Vagina (tissue), 2 donors: ENCODE results near the gene TTLL12. TPM values are rescaled to one million over a fixed set of nuclear protein-coding genes. Genes with fewer than 3 reads are reported as not detected.

ENCODE experiments used
- DNase-seq, 2 donors: peaks; one replicate each; pipeline ENCODE4 v3.0.0-alpha.2; 2017; ENCODE audit errors: extremely low spot score in 2 of 2
- H3K27ac ChIP-seq: fragments of 200-600 bp; sonication (generic); one replicate; pipeline ENCODE4 v1.5.1; 2019
- H3K27me3 ChIP-seq: fragments of 200-600 bp; sonication (generic); one replicate; pipeline ENCODE4 v1.5.1; 2019
- H3K36me3 ChIP-seq, 2 donors: fragments of 200-600 bp; sonication (generic); one replicate each; pipeline ENCODE4 v1.5.1; 2017 to 2019
- H3K4me1 ChIP-seq: fragments of 200-600 bp; sonication (generic); one replicate; pipeline ENCODE4 v1.5.1; 2019
- H3K4me3 ChIP-seq, 2 donors: fragments of 200-600 bp; sonication (generic); 1 replicate in 1 of 2; 2 replicates in 1 of 2; pipeline ENCODE4 v1.5.1; 2016 to 2019
- H3K9me3 ChIP-seq: fragments of 200-600 bp; sonication (generic); one replicate; pipeline ENCODE4 v1.5.1; 2019
- POLR2A ChIP-seq, 2 donors: fragments of 450-650 bp; IDR thresholded peaks; one replicate each; pipeline ENCODE4 v1.6.1; 2017; ENCODE audit warnings: antibody characterized with exemption in 2 of 2, mild to moderate bottlenecking in 2 of 2, moderate library complexity in 2 of 2
- POLR2AphosphoS5 ChIP-seq, 2 donors: sonication (generic); formaldehyde crosslinking; IDR thresholded peaks; one replicate each; pipeline ENCODE4 v1.9.0; 2017; ENCODE audit warnings: antibody characterized with exemption in 2 of 2, mild to moderate bottlenecking in 2 of 2, low read depth in 1 of 2; ENCODE audit not compliant: insufficient read depth in 1 of 2
- intact Hi-C: fragments of 100-400 bp; cut with DNase I; formaldehyde crosslinking; loops from one replicate; pipeline ENCODE4 v1.15.1; 2023
- total RNA-seq: library from RNA; depleted of rRNA; stranded (reverse); fragments of >200 nt; gene quantifications from one replicate; pipeline ENCODE4 v1.2.3, GENCODE V29; 2016
- TF ChIP-seq, protein P1 (sequence below), 3 experiments: fragments of 450-650 bp in 2 of 3; fragments of 200-600 bp in 1 of 3; sonication (generic) in 1 of 3; IDR thresholded peaks; one replicate each; pipeline ENCODE4 v1.5.1; 2017 to 2019; ENCODE audit warnings: antibody characterized with exemption in 3 of 3, mild to moderate bottlenecking in 2 of 3, moderate library complexity in 2 of 3

TTLL12 gene
- total RNA-seq, 1 donor from 2014 or later: 56.2 TPM

DNA sequence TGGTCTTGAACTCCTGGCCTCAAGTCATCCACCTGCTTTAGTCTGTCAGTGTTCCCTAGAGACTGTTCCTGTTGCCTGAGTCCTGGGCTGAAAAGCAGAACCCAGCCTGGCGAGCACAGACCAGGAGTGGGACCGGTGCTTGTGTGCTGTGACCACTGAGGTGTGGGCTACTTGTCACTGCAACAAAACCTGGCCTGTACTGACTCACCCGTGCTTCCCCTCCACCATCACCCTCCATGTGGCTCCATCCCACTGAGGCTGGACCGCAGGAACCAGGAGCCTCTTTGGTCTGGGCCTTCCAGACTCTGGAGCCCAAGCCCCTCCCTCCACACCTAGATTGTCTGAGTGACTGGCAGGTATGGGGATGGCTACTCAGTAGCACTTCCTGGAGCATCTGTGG lies 52.4 kb downstream of the TTLL12 start:
- DNase-seq: no peak
- peaks cover 0 to 69% of the 10 kb centered on the region in 2 donors for H3K36me3 ChIP-seq
- H3K27me3 ChIP-seq: no peaks in the 10 kb centered on the region
- no peak overlapping the region for H3K27ac ChIP-seq
- TF ChIP-seq, protein P1, sequence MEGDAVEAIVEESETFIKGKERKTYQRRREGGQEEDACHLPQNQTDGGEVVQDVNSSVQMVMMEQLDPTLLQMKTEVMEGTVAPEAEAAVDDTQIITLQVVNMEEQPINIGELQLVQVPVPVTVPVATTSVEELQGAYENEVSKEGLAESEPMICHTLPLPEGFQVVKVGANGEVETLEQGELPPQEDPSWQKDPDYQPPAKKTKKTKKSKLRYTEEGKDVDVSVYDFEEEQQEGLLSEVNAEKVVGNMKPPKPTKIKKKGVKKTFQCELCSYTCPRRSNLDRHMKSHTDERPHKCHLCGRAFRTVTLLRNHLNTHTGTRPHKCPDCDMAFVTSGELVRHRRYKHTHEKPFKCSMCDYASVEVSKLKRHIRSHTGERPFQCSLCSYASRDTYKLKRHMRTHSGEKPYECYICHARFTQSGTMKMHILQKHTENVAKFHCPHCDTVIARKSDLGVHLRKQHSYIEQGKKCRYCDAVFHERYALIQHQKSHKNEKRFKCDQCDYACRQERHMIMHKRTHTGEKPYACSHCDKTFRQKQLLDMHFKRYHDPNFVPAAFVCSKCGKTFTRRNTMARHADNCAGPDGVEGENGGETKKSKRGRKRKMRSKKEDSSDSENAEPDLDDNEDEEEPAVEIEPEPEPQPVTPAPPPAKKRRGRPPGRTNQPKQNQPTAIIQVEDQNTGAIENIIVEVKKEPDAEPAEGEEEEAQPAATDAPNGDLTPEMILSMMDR (IDR thresholded peaks at IDR 0.05): no peak
- no peak for TF ChIP-seq POLR2AphosphoS5 (IDR thresholded peaks at IDR 0.05; ENCODE audit: insufficient read depth in 1 of 2, low read depth in 1 of 2)
- no peak for TF ChIP-seq POLR2A (IDR thresholded peaks at IDR 0.05)
- no peaks in the 10 kb centered on the region for H3K9me3 ChIP-seq
- H3K4me1 ChIP-seq: peaks cover 11% of the 10 kb centered on the region
- intact Hi-C loops: no loop called here
- no peak overlapping the region for H3K4me3 ChIP-seq

DNA sequence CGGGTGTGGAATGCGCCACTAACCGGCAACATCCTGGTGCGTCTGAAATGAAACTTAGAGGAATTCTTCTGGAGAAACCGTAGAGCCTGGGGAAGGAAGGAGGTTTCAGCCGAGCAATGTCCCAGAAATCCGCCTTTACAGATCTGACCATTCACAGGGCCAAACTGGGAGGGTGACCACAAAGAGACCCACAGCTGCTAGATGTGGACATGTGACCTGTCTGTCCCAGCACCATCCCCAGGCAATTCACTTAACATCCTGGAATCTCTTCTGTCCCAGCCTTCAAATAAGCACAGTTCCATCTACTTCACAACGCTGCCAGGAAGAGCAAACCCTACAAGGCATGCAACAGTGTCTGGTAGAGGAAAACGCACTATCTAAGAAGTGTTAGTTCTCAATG lies 53.5 kb downstream of the TTLL12 start:
- H3K27ac ChIP-seq: no peak overlapping the region
- H3K36me3 ChIP-seq: peaks cover 0 to 64% of the 10 kb centered on the region in 2 donors
- H3K27me3 ChIP-seq: no peaks in the 10 kb centered on the region
- DNase-seq: no peak
- TF ChIP-seq, protein P1 (IDR thresholded peaks at IDR 0.05): no peak
- TF ChIP-seq POLR2AphosphoS5 (IDR thresholded peaks at IDR 0.05; ENCODE audit: insufficient read depth in 1 of 2, low read depth in 1 of 2) (no peak), POLR2A (IDR thresholded peaks at IDR 0.05) (no peak)
- no peaks in the 10 kb centered on the region for H3K9me3 ChIP-seq
- intact Hi-C loops: no loop called here
- peaks cover 11% of the 10 kb centered on the region for H3K4me1 ChIP-seq
- no peak overlapping the region for H3K4me3 ChIP-seq

DNA sequence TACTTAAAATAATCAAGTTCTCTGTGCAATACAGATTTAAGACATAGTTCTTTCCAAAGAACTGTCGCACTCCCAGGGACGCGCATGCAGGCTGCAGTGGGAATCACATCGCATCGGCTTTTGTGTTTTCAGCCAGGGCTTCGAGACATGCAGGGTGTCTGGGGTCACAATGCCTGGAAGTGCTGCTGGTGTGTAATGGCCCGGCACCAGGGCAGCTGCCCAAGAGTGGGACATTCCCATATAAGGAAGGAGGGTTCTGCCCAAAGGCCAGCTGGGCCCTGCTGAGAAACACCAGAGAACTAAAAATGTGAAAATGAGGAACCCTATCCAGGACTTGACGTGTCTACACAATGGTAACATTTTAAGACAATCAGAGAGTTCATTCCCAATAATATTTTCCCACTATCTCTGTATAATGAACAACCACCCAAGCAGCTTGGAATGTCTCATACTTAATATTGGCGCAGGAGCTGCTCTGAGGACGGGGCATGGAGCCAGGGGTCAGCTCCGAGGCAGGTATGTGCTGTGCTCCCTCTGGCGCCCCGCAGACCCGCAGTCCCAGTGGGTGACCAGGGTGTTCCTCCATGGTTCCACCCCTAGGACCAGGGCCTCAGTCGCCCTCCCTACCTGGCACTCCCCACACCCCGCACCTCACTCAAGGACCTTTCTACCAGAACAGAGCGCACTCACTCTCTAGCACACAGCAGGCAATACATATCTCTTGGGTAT lies 55.0 kb downstream of the TTLL12 start:
- H3K4me3 ChIP-seq: no peak overlapping the region
- TF ChIP-seq, protein P1 (IDR thresholded peaks at IDR 0.05): no peak
- TF ChIP-seq POLR2AphosphoS5 (IDR thresholded peaks at IDR 0.05; ENCODE audit: insufficient read depth in 1 of 2, low read depth in 1 of 2) (no peak), POLR2A (IDR thresholded peaks at IDR 0.05) (no peak)
- DNase-seq: no peak
- intact Hi-C loops: no loop called here
- H3K9me3 ChIP-seq: no peaks in the 10 kb centered on the region
- peaks cover 0 to 49% of the 10 kb centered on the region in 2 donors for H3K36me3 ChIP-seq
- H3K27ac ChIP-seq: no peak overlapping the region
- H3K4me1 ChIP-seq: peaks cover 22% of the 10 kb centered on the region
- H3K27me3 ChIP-seq: no peaks in the 10 kb centered on the region

DNA sequence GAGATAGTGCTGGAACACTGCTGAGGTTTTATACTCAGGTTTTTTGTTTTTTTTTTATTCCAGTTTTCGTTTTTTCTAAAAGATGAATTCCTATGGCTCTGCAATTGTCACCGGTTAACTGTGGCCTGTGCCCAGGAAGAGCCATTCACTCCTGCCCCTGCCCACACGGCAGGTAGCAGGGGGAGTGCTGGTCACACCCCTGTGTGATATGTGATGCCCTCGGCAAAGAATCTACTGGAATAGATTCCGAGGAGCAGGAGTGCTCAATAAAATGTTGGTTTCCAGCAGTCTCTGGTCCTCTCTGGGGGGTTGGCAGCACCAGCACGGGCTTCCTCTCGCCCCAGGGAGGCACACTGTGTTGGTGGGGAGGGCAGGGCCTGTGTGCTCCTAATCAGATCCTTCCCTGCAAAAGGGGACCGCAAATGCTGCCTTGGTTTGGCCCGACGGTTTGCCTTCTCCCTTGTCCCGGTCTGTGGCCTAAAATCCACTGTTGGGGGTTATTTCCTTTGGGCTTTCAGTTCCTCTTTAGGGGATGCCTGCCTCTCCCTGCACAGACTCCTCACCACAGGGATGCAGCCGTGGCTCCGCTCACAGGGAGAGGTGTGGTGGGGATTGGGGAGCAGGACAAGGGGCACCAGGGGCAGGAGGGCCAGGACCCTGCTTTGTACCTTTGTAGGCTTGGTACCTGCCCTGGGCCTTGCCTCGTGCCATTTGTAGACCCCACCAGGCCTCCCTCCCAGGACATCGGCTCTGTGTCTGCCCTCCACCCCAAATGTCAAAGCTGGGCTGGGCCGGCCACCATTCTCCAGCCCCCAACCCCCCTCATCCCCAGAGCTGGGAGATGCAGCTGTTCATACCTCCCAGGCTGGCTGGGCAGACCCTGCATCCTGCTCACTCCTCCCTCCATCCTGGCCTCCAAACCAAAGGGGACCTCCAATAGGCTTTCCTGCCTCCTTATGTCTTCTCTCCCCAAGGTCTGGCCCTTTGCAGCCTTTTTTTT lies 57.2 kb downstream of the TTLL12 start:
- no peak for DNase-seq
- Histone ChIP-seq H3K4me3 (no peak overlapping the region), H3K36me3 (peaks cover 0 to 29% of the 10 kb centered on the region in 2 donors), H3K27ac (no peak overlapping the region), H3K9me3 (no peaks in the 10 kb centered on the region), H3K4me1 (peaks cover 14% of the 10 kb centered on the region), H3K27me3 (no peaks in the 10 kb centered on the region)
- intact Hi-C loops: no loop called here
- TF ChIP-seq POLR2AphosphoS5 (IDR thresholded peaks at IDR 0.05; ENCODE audit: insufficient read depth in 1 of 2, low read depth in 1 of 2) (no peak), POLR2A (IDR thresholded peaks at IDR 0.05) (no peak)
- TF ChIP-seq, protein P1 (IDR thresholded peaks at IDR 0.05): no peak
